ENCODE measurements around the gene CNOT9.
"Not testable (repeated sequence)": the region's sequence is repeated elsewhere in the genome, so short reads cannot be mapped to it uniquely, and the experiment has no call there.

The CNOT9 gene

GRCh38 chr2:218568190-218569037 is at the start of gene CNOT9, which contains the start of gene USP37:
TSS of gene CNOT9 (plus strand) at chr2:218568839. CDS start at chr2:218568955, 116 bp downstream.
TSS of gene USP37 (minus strand) at chr2:218568351. CDS start at chr2:218558653, 9,698 bp downstream.
- DNase-seq = peak; percentile 100

- DNase-seq = no peak
Observed at GRCh38 chr2:218518876-218519275, 49.8 kb upstream of the CNOT9 start.

GRCh38 chr2:218523651-218524050 is 45.0 kb upstream of the CNOT9 start:
- no peak for DNase-seq

GRCh38 chr2:218528409-218528808 is 40.2 kb upstream of the CNOT9 start:
- DNase-seq = not testable (repeated sequence)

GRCh38 chr2:218529990-218530389 is 38.6 kb upstream of the CNOT9 start:
- DNase-seq = no peak

GRCh38 chr2:218536804-218537494 is 31.7 kb upstream of the CNOT9 start:
- no peak for DNase-seq

- no peak for DNase-seq
Observed at GRCh38 chr2:218540015-218540414, 28.6 kb upstream of the CNOT9 start.

GRCh38 chr2:218546012-218546411 is 22.6 kb upstream of the CNOT9 start:
- DNase-seq = no peak

GRCh38 chr2:218547511-218547910 is 21.1 kb upstream of the CNOT9 start:
- no peak for DNase-seq

GRCh38 chr2:218547978-218548377 is 20.7 kb upstream of the CNOT9 start:
- no peak for DNase-seq

- not testable (repeated sequence) for DNase-seq
Observed at GRCh38 chr2:218554225-218554624, 14.4 kb upstream of the CNOT9 start.

GRCh38 chr2:218555527-218555926 is 13.1 kb upstream of the CNOT9 start:
- DNase-seq = no peak

- no peak for DNase-seq
Observed at GRCh38 chr2:218557941-218558340, 10.7 kb upstream of the CNOT9 start.

- no peak for DNase-seq
Observed at GRCh38 chr2:218558986-218559385, 9.7 kb upstream of the CNOT9 start.

GRCh38 chr2:218564056-218564455 is 4.6 kb upstream of the CNOT9 start:
- no peak for DNase-seq

- no peak for DNase-seq
Observed at GRCh38 chr2:218566296-218566695, 2.3 kb upstream of the CNOT9 start.

GRCh38 chr2:218567797-218568189 is 846 bp upstream of the CNOT9 start:
- no peak for DNase-seq

GRCh38 chr2:218569038-218569431 is 396 bp downstream of the CNOT9 start:
- peak; percentile 66 to 74 for DNase-seq

- DNase-seq = peak in 1 of 2 experiments; percentile 29
Observed at GRCh38 chr2:218569661-218570500, 1.2 kb downstream of the CNOT9 start.

GRCh38 chr2:218570850-218571249 is 2.2 kb downstream of the CNOT9 start:
- DNase-seq = no peak

GRCh38 chr2:218576854-218577253 is 8.2 kb downstream of the CNOT9 start:
- no peak for DNase-seq

GRCh38 chr2:218577482-218578220 is 9.0 kb downstream of the CNOT9 start:
- no peak for DNase-seq

Data from activated CD4-positive, alpha-beta T cell treated with anti-CD3 and anti-CD28 coated beads, Interleukin-2, amount 50 U/mL, for 48 hours (primary cell).